ENCODE data around the gene PRR15L. TPM values are rescaled to one million over a fixed set of nuclear protein-coding genes. Genes with fewer than 3 reads are reported as not detected.
"Not testable (repeated sequence)": the region's sequence is repeated elsewhere in the genome, so short reads cannot be mapped to it uniquely, and the experiment has no call there.

PRR15L gene
- total RNA-seq, 1 experiment from 2014 or later: not detected

DNA sequence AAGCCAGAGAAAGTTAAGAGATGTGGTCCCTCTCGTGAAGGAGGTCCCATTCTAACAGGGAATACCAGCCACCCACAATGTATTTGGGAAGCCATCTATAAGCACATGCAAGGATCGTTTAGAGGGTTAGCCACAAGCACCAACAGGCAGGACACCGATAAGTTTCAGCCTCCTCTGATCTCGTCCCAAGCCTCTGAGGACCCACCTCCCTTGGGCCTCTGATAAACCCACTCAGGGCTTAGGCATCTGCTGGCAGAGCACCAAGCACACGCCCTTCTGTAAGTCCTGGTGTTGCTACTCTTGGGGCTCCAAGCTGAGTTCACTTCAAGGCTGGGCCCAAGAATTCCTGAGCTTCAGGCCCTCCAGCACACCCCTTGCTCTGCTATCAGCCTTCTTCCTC, 21.7 kb downstream of the PRR15L start:
- Histone ChIP-seq H3K4me2 (ENCODE audit: insufficient read depth, insufficient read length, low read length) (no peak overlapping the region), H3K9ac (ENCODE audit: extremely low read depth, insufficient read length, low read length) (no peak overlapping the region), H2AK5ac (ENCODE audit: insufficient read length, low read length) (no peak overlapping the region), H3T11ph (ENCODE audit: low read length) (no peak overlapping the region), H3K79me1 (ENCODE audit: insufficient read depth, low read depth, low read length, poor library complexity, severe bottlenecking) (no peaks in the 10 kb centered on the region), H3K18ac (ENCODE audit: insufficient read length, low read depth, low read length) (no peak overlapping the region), H3K56ac (ENCODE audit: insufficient read length, low read depth, low read length) (no peak overlapping the region), H3K14ac (ENCODE audit: insufficient read depth, low read length) (no peak overlapping the region; the same call in 1 of the 2 replicates), H2BK12ac (ENCODE audit: insufficient read length, low read depth, low read length) (no peak overlapping the region), H3K9me3 (ENCODE audit: control insufficient read depth, low read depth, low read length) (no peaks in the 10 kb centered on the region), H4K5ac (ENCODE audit: insufficient read length, low read depth, low read length) (no peak overlapping the region), H3K4me1 (ENCODE audit: insufficient read depth, low read length) (no peaks in the 10 kb centered on the region), H3K27ac (ENCODE audit: insufficient read length, low read depth, low read length) (no peak overlapping the region), H2BK120ac (ENCODE audit: low read depth, low read length, poor library complexity, severe bottlenecking) (no peak overlapping the region), H4K20me1 (ENCODE audit: control insufficient read depth, insufficient read depth, insufficient read length) (no peaks in the 10 kb centered on the region), H2BK15ac (ENCODE audit: low read depth, low read length) (no peak overlapping the region), H3K4ac (ENCODE audit: low read depth, low read length) (no peak overlapping the region), H2BK20ac (ENCODE audit: low read depth, low read length, poor library complexity, severe bottlenecking) (no peak overlapping the region), H4K91ac (ENCODE audit: insufficient read length, low read depth, low read length) (no peak overlapping the region), H3K27me3 (ENCODE audit: insufficient read depth, low read length) (peaks cover 2% of the 10 kb centered on the region; the same call in 1 of the 2 replicates), H2AFZ (ENCODE audit: low read length) (no peak overlapping the region), H3K23me2 (ENCODE audit: insufficient read length, low read depth, low read length, poor library complexity, severe bottlenecking) (no peaks in the 10 kb centered on the region), H4K8ac (replicated peaks; ENCODE audit: insufficient read length, low read depth, low read length) (no peak overlapping the region), H3K79me2 (ENCODE audit: insufficient read depth, low read length) (no peaks in the 10 kb centered on the region), H3K23ac (ENCODE audit: insufficient read length, low read depth, low read length) (no peak overlapping the region), H2BK5ac (ENCODE audit: insufficient read length, low read length) (no peak overlapping the region)
- WGBS (ENCODE audit: extremely low coverage, insufficient read length, low lambda C conversion rate): no CpG with 5 or more reads among the region's 5 CpGs
- TF ChIP-seq, protein P1, sequence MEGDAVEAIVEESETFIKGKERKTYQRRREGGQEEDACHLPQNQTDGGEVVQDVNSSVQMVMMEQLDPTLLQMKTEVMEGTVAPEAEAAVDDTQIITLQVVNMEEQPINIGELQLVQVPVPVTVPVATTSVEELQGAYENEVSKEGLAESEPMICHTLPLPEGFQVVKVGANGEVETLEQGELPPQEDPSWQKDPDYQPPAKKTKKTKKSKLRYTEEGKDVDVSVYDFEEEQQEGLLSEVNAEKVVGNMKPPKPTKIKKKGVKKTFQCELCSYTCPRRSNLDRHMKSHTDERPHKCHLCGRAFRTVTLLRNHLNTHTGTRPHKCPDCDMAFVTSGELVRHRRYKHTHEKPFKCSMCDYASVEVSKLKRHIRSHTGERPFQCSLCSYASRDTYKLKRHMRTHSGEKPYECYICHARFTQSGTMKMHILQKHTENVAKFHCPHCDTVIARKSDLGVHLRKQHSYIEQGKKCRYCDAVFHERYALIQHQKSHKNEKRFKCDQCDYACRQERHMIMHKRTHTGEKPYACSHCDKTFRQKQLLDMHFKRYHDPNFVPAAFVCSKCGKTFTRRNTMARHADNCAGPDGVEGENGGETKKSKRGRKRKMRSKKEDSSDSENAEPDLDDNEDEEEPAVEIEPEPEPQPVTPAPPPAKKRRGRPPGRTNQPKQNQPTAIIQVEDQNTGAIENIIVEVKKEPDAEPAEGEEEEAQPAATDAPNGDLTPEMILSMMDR (conservative IDR thresholded peaks at IDR 0.05): no peak
- Mint-ChIP-seq H3K36me3 (ENCODE audit: insufficient read depth in 1 of 3, low read depth in 3 of 3) (peaks cover 0 to under 1% (median 0%) of the 10 kb centered on the region in 3 experiments; a peak in 1 of 7 replicates), H3K9me3 (no peaks in the 10 kb centered on the region; a peak in 1 of 5 replicates), H3K4me3 (no peak overlapping the region), H3K27ac (no peak overlapping the region), H3K4me1 (peaks cover 0 to 3% of the 10 kb centered on the region in 2 experiments; a peak in 2 of 4 replicates), H3K27me3 (ENCODE audit: low read depth) (peaks cover 29% of the 10 kb centered on the region)
- no peak for DNase-seq

DNA sequence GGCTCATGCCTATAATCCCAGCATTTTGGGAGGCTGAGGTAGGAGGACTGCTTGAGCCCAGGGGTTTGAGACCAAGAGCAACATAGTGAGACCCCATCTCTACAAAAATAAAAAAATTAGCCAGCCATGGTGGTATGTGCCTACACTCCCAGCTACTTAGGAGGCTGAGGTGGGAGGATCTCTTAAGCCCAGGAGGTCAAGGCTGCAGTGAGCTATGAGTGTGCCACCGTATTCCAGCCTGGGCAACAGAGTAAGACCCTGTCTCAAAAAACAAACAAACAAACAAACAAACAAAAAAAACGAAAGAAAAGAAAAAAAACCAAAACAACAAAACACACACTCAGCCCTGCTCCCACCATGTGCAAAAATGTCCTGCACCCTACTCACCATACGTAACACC, 22.2 kb downstream of the PRR15L start:
- not testable (repeated sequence) for H3K27ac Mint-ChIP-seq; DNase-seq; H3K18ac ChIP-seq (ENCODE audit: insufficient read length, low read depth, low read length); H3K79me1 ChIP-seq (ENCODE audit: insufficient read depth, low read depth, low read length, poor library complexity, severe bottlenecking); H3K9ac ChIP-seq (ENCODE audit: extremely low read depth, insufficient read length, low read length); H3K23ac ChIP-seq (ENCODE audit: insufficient read length, low read depth, low read length); H2AK5ac ChIP-seq (ENCODE audit: insufficient read length, low read length); H2BK15ac ChIP-seq (ENCODE audit: low read depth, low read length); H4K5ac ChIP-seq (ENCODE audit: insufficient read length, low read depth, low read length); H3K27ac ChIP-seq (ENCODE audit: insufficient read length, low read depth, low read length); H3T11ph ChIP-seq (ENCODE audit: low read length); H2BK120ac ChIP-seq (ENCODE audit: low read depth, low read length, poor library complexity, severe bottlenecking); H3K4me1 Mint-ChIP-seq; H3K4me3 Mint-ChIP-seq; H2BK12ac ChIP-seq (ENCODE audit: insufficient read length, low read depth, low read length); H3K4me1 ChIP-seq (ENCODE audit: insufficient read depth, low read length); H3K36me3 Mint-ChIP-seq (ENCODE audit: insufficient read depth in 1 of 3, low read depth in 3 of 3); H4K20me1 ChIP-seq (ENCODE audit: control insufficient read depth, insufficient read depth, insufficient read length); H3K4me2 ChIP-seq (ENCODE audit: insufficient read depth, insufficient read length, low read length); H3K27me3 ChIP-seq (ENCODE audit: insufficient read depth, low read length); H4K8ac ChIP-seq (replicated peaks; ENCODE audit: insufficient read length, low read depth, low read length); H4K91ac ChIP-seq (ENCODE audit: insufficient read length, low read depth, low read length); H3K56ac ChIP-seq (ENCODE audit: insufficient read length, low read depth, low read length); H3K9me3 ChIP-seq (ENCODE audit: control insufficient read depth, low read depth, low read length); H3K9me3 Mint-ChIP-seq; H3K79me2 ChIP-seq (ENCODE audit: insufficient read depth, low read length); H3K4ac ChIP-seq (ENCODE audit: low read depth, low read length); H3K23me2 ChIP-seq (ENCODE audit: insufficient read length, low read depth, low read length, poor library complexity, severe bottlenecking); H2AFZ ChIP-seq (ENCODE audit: low read length); H2BK5ac ChIP-seq (ENCODE audit: insufficient read length, low read length); H2BK20ac ChIP-seq (ENCODE audit: low read depth, low read length, poor library complexity, severe bottlenecking); H3K14ac ChIP-seq (ENCODE audit: insufficient read depth, low read length)
- WGBS (ENCODE audit: extremely low coverage, insufficient read length, low lambda C conversion rate): no CpG with 5 or more reads among the region's 3 CpGs
- peaks cover 24% of the 10 kb centered on the region for H3K27me3 Mint-ChIP-seq (ENCODE audit: low read depth)
